Measurements from ENCODE around the gene LRP2. TPM values are rescaled to one million over a fixed set of nuclear protein-coding genes. Genes with fewer than 3 reads are reported as not detected.

LRP2 gene
- total and polyA plus RNA-seq, 2 donors (not counting 1 experiment from before 2014, with no cell fraction given), result under 0.01 TPM; not detected in 1

DNA sequence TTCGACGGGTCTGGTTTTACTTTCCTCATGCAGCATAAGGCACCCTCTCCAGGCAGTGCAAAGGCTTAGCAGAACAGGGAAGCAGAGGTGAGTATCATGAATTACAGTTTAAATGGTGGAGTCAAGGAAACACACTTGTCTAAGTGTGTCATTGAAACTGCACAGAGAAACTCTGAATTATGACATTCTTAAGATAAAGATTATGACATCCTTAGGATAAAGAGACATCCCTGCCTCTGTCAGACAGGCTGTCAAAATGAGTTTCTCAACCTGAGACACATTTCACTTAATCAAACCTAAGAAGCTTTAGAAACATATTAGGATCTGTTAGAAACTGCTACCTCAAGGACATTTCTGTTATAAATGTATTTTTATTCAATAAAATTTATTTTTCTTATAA is 179.8 kb downstream of the LRP2 start:
- no peak overlapping the region for H3K4me3 ChIP-seq (replicated peaks in 1 of 4; ENCODE audit: control extremely low read depth in 1 of 4, insufficient read depth in 1 of 4, low read depth in 3 of 4, low read length in 4 of 4)
- no peaks in the 10 kb centered on the region for H4K20me1 ChIP-seq (ENCODE audit: control insufficient read depth, extremely low read depth, insufficient read depth, low read length)
- no peaks in the 10 kb centered on the region for H3K9me3 ChIP-seq (ENCODE audit: control insufficient read depth, insufficient read depth, low read depth, low read length)
- no peak overlapping the region for H3K9ac ChIP-seq (ENCODE audit: insufficient read depth, low read length)
- H3K4me2 ChIP-seq (ENCODE audit: extremely low read depth, insufficient read depth, low read length), result no peak overlapping the region
- no peak overlapping the region for H2AFZ ChIP-seq (ENCODE audit: low read length)
- H3K4me1 ChIP-seq (ENCODE audit: control insufficient read depth, extremely low read depth, insufficient read depth, low read length), result no peaks in the 10 kb centered on the region
- H3K27ac ChIP-seq (ENCODE audit: insufficient read depth, low read length), result no peak overlapping the region
- H3K36me3 ChIP-seq (ENCODE audit: control insufficient read depth, insufficient read depth, low read length), result no peaks in the 10 kb centered on the region
- no peaks in the 10 kb centered on the region for H3K27me3 ChIP-seq (ENCODE audit: control insufficient read depth, insufficient read depth, low read length)
- DNase-seq (ENCODE audit: low read depth in 2 of 2), result no peak
- no peaks in the 10 kb centered on the region for H3K79me2 ChIP-seq (ENCODE audit: control insufficient read depth, insufficient read depth, low read length)
- TF ChIP-seq, protein P1, sequence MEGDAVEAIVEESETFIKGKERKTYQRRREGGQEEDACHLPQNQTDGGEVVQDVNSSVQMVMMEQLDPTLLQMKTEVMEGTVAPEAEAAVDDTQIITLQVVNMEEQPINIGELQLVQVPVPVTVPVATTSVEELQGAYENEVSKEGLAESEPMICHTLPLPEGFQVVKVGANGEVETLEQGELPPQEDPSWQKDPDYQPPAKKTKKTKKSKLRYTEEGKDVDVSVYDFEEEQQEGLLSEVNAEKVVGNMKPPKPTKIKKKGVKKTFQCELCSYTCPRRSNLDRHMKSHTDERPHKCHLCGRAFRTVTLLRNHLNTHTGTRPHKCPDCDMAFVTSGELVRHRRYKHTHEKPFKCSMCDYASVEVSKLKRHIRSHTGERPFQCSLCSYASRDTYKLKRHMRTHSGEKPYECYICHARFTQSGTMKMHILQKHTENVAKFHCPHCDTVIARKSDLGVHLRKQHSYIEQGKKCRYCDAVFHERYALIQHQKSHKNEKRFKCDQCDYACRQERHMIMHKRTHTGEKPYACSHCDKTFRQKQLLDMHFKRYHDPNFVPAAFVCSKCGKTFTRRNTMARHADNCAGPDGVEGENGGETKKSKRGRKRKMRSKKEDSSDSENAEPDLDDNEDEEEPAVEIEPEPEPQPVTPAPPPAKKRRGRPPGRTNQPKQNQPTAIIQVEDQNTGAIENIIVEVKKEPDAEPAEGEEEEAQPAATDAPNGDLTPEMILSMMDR (conservative IDR thresholded peaks at IDR 0.05 in 1 of 2, IDR thresholded peaks at IDR 0.05 in 1 of 2; ENCODE audit: low read depth in 1 of 2, low read length in 2 of 2), result no peak
- TF ChIP-seq EZH2 (IDR thresholded peaks at IDR 0.05; ENCODE audit: low read length, missing control alignments), result no peak

DNA sequence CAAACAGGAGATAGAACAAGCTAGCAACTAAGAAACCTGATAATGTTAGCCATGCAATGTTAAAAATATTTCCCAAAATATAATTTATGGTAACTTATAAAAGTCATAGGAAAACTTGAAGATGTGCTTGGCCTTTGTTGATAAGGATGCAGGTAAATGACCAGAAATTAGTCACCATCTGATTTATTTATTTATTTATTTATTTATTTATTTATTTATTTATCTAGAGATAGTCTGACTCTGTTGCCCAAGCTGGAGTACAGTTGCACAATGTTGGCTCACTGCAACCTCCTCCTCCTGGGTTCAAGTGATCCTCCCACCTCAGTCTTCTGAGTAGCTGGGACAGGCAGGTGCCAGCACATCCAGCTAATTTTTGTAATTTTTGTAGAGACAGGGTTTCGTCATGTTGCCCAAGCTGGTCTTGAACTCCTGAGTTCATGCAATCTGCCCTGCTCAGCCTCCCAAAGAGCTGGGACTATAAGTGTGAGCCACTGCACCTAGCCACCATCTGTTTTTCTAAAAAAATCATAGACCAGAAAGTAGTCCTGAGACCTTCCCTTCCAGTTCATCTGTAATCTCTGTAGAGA is 183.4 kb downstream of the LRP2 start:
- no peak overlapping the region for H3K4me2 ChIP-seq (ENCODE audit: extremely low read depth, insufficient read depth, low read length)
- H3K27ac ChIP-seq (ENCODE audit: insufficient read depth, low read length), result no peak overlapping the region
- no peak for DNase-seq (ENCODE audit: low read depth in 2 of 2)
- no peaks in the 10 kb centered on the region for H3K4me1 ChIP-seq (ENCODE audit: control insufficient read depth, extremely low read depth, insufficient read depth, low read length)
- H3K27me3 ChIP-seq (ENCODE audit: control insufficient read depth, insufficient read depth, low read length), result no peaks in the 10 kb centered on the region
- TF ChIP-seq EZH2 (IDR thresholded peaks at IDR 0.05; ENCODE audit: low read length, missing control alignments), result no peak
- TF ChIP-seq, protein P1 (conservative IDR thresholded peaks at IDR 0.05 in 1 of 2, IDR thresholded peaks at IDR 0.05 in 1 of 2; ENCODE audit: low read depth in 1 of 2, low read length in 2 of 2), result no peak
- H3K9me3 ChIP-seq (ENCODE audit: control insufficient read depth, insufficient read depth, low read depth, low read length), result no peaks in the 10 kb centered on the region
- no peaks in the 10 kb centered on the region for H4K20me1 ChIP-seq (ENCODE audit: control insufficient read depth, extremely low read depth, insufficient read depth, low read length)
- no peaks in the 10 kb centered on the region for H3K36me3 ChIP-seq (ENCODE audit: control insufficient read depth, insufficient read depth, low read length)
- H3K79me2 ChIP-seq (ENCODE audit: control insufficient read depth, insufficient read depth, low read length), result no peaks in the 10 kb centered on the region
- no peak overlapping the region for H3K4me3 ChIP-seq (replicated peaks in 1 of 4; ENCODE audit: control extremely low read depth in 1 of 4, insufficient read depth in 1 of 4, low read depth in 3 of 4, low read length in 4 of 4)
- no peak overlapping the region for H2AFZ ChIP-seq (ENCODE audit: low read length)
- no peak overlapping the region for H3K9ac ChIP-seq (ENCODE audit: insufficient read depth, low read length)

DNA sequence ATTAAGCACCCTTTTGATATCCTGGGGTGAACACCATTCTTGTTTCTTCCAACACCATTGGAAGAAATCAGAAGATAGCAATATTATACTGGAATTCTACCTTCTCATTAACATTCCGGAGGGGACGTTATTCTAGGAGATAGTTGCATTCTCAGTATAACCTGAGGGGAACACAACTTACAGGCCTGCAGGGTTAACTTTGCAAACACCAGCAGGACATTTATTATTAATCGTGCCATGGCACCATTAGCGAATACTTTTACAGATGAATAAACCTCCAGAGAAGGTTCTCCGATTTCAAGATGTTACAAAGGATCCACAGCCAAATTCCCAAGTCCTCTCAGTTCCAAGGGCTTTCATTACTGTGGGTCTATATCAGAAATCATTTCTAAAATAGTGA is 184.0 kb downstream of the LRP2 start:
- H3K36me3 ChIP-seq (ENCODE audit: control insufficient read depth, insufficient read depth, low read length), result no peaks in the 10 kb centered on the region
- TF ChIP-seq EZH2 (IDR thresholded peaks at IDR 0.05; ENCODE audit: low read length, missing control alignments), result no peak
- TF ChIP-seq, protein P1 (conservative IDR thresholded peaks at IDR 0.05 in 1 of 2, IDR thresholded peaks at IDR 0.05 in 1 of 2; ENCODE audit: low read depth in 1 of 2, low read length in 2 of 2), result no peak
- H3K4me1 ChIP-seq (ENCODE audit: control insufficient read depth, extremely low read depth, insufficient read depth, low read length), result no peaks in the 10 kb centered on the region
- H3K4me3 ChIP-seq (replicated peaks in 1 of 4; ENCODE audit: control extremely low read depth in 1 of 4, insufficient read depth in 1 of 4, low read depth in 3 of 4, low read length in 4 of 4), result no peak overlapping the region
- no peak overlapping the region for H3K27ac ChIP-seq (ENCODE audit: insufficient read depth, low read length)
- no peaks in the 10 kb centered on the region for H4K20me1 ChIP-seq (ENCODE audit: control insufficient read depth, extremely low read depth, insufficient read depth, low read length)
- H3K4me2 ChIP-seq (ENCODE audit: extremely low read depth, insufficient read depth, low read length), result no peak overlapping the region
- H3K9me3 ChIP-seq (ENCODE audit: control insufficient read depth, insufficient read depth, low read depth, low read length), result no peaks in the 10 kb centered on the region
- H2AFZ ChIP-seq (ENCODE audit: low read length), result no peak overlapping the region
- H3K27me3 ChIP-seq (ENCODE audit: control insufficient read depth, insufficient read depth, low read length), result no peaks in the 10 kb centered on the region
- H3K9ac ChIP-seq (ENCODE audit: insufficient read depth, low read length), result no peak overlapping the region
- no peak for DNase-seq (ENCODE audit: low read depth in 2 of 2)
- no peaks in the 10 kb centered on the region for H3K79me2 ChIP-seq (ENCODE audit: control insufficient read depth, insufficient read depth, low read length)
